IMR-90 (cell line): ENCODE measurements around the gene FICD. TPM values are rescaled to one million over a fixed set of nuclear protein-coding genes. Genes with fewer than 3 reads are reported as not detected.
"Not testable (repeated sequence)": the region's sequence is repeated elsewhere in the genome, so short reads cannot be mapped to it uniquely, and the experiment has no call there.

Experiments used
- ATAC-seq: fragments of 200-7000 bp; cut with Tn5 transposase; 2 replicates; pipeline ENCODE4 v1.9.1; 2020; ENCODE audit warnings: low read depth, mild to moderate bottlenecking, moderate library complexity
- BruUV-seq: library from RNA; stranded (reverse); fragments of 400-500 nt; replicated peaks from 2 replicates; lab custom pipeline; 2021; lab: Mats Ljungman, UMichigan
- CTCF ChIA-PET: fragments of 300-600 bp; formaldehyde crosslinking; extraction: SDS; loops from one replicate; lab custom pipeline; 2021; ENCODE audit warnings: antibody characterized with exemption; lab: Yijun Ruan, JAX
- POLR2A ChIA-PET: fragments of 300-600 bp; sonication (Branson Sonifier 250); formaldehyde crosslinking; loops from one replicate; lab custom pipeline; 2022; ENCODE audit warnings: antibody characterized with exemption; ENCODE audit not compliant: unreplicated experiment; lab: Charles Lee
- DNase-seq: peaks from one replicate; pipeline ENCODE4 v3.0.0; 2013
- H2AFZ ChIP-seq: replicated peaks from 2 replicates; pipeline ENCODE3; 2013; ENCODE audit warnings: low read length, mild to moderate bottlenecking; ENCODE audit not compliant: poor library complexity
- H2AK5ac ChIP-seq: 2 replicates; pipeline ENCODE4 v1.6.1; 2013; ENCODE audit warnings: low read depth, low read length, inconsistent platforms
- H2AK9ac ChIP-seq: replicated peaks from 2 replicates; pipeline ENCODE3; 2013; ENCODE audit warnings: mild to moderate bottlenecking, low read depth, low read length, moderate library complexity; ENCODE audit not compliant: poor library complexity
- H2BK120ac ChIP-seq: 2 replicates; pipeline ENCODE4 v1.6.1; 2013; ENCODE audit warnings: low read depth, low read length, inconsistent platforms
- H2BK15ac ChIP-seq: 3 replicates; pipeline ENCODE4 v1.6.1; 2013; ENCODE audit warnings: low read depth, low read length, inconsistent platforms
- H2BK20ac ChIP-seq: 2 replicates; pipeline ENCODE4 v1.6.1; 2013; ENCODE audit warnings: low read depth, mild to moderate bottlenecking, inconsistent platforms, low read length, moderate library complexity
- H2BK5ac ChIP-seq: 2 replicates; pipeline ENCODE4 v1.6.1; 2013; ENCODE audit warnings: mild to moderate bottlenecking, low read depth, low read length, inconsistent platforms; ENCODE audit not compliant: poor library complexity, severe bottlenecking
- H3K14ac ChIP-seq: replicated peaks from 2 replicates; pipeline ENCODE4 v1.6.1; 2013; ENCODE audit warnings: low read depth, low read length, inconsistent platforms
- H3K18ac ChIP-seq: 2 replicates; pipeline ENCODE4 v1.6.1; 2013; ENCODE audit warnings: low read depth, low read length, control low read depth
- H3K23ac ChIP-seq: 2 replicates; pipeline ENCODE4 v1.6.1; 2013; ENCODE audit warnings: low read depth, low read length, inconsistent platforms
- H3K27ac ChIP-seq: 2 replicates; pipeline ENCODE4 v1.5.1; 2013; ENCODE audit warnings: mild to moderate bottlenecking, control low read depth, low read length; ENCODE audit not compliant: insufficient read depth
- H3K27me3 ChIP-seq: 2 replicates; pipeline ENCODE4 v1.6.1; 2013; ENCODE audit warnings: low read length; ENCODE audit not compliant: control insufficient read depth, insufficient read depth
- H3K36me3 ChIP-seq: 2 replicates; pipeline ENCODE4 v1.6.1; 2013; ENCODE audit warnings: low read length, mixed read lengths; ENCODE audit not compliant: control insufficient read depth, insufficient read depth
- H3K4ac ChIP-seq: 2 replicates; pipeline ENCODE4 v1.6.1; 2013; ENCODE audit warnings: low read depth, low read length, inconsistent platforms
- H3K4me1 ChIP-seq: 2 replicates; pipeline ENCODE4 v1.6.1; 2013; ENCODE audit warnings: low read length, mixed read lengths; ENCODE audit not compliant: control insufficient read depth, insufficient read depth
- H3K4me2 ChIP-seq: 2 replicates; pipeline ENCODE4 v1.6.1; 2013; ENCODE audit warnings: low read depth, mild to moderate bottlenecking, control low read depth, low read length, moderate library complexity
- H3K4me3 ChIP-seq: 2 replicates; pipeline ENCODE4 v1.5.1; 2013; ENCODE audit warnings: low read depth, mild to moderate bottlenecking, control low read depth, low read length, moderate library complexity; ENCODE audit not compliant: insufficient read depth
- H3K56ac ChIP-seq: 2 replicates; pipeline ENCODE4 v1.6.1; 2013; ENCODE audit warnings: low read length, inconsistent platforms; ENCODE audit not compliant: insufficient read depth; ENCODE audit errors: extremely low read depth
- H3K79me1 ChIP-seq, 2 experiments: 2 replicates each; pipeline ENCODE4 v1.6.1; 2013; ENCODE audit warnings: low read length in 2 of 2, inconsistent platforms in 1 of 2, low read depth in 1 of 2
- H3K9ac ChIP-seq: 2 replicates; pipeline ENCODE4 v1.6.1; 2013; ENCODE audit warnings: low read depth, low read length, control low read depth
- H3K9me1 ChIP-seq: 2 replicates; pipeline ENCODE4 v1.6.1; 2013; ENCODE audit warnings: low read length, inconsistent platforms; ENCODE audit not compliant: insufficient read depth
- H3K9me3 ChIP-seq: 2 replicates; pipeline ENCODE4 v1.6.1; 2013; ENCODE audit warnings: low read length; ENCODE audit not compliant: control insufficient read depth, insufficient read depth
- H4K20me1 ChIP-seq: 2 replicates; pipeline ENCODE4 v1.6.1; 2013; ENCODE audit warnings: low read length, inconsistent platforms; ENCODE audit not compliant: insufficient read depth
- H4K5ac ChIP-seq: 2 replicates; pipeline ENCODE4 v1.6.1; 2013; ENCODE audit warnings: mild to moderate bottlenecking, low read depth, low read length, control low read depth
- H4K8ac ChIP-seq, 2 experiments: 2 replicates each; pipeline ENCODE4 v1.6.1; 2013; ENCODE audit warnings: low read depth in 2 of 2, low read length in 2 of 2, control low read depth in 1 of 2, inconsistent platforms in 1 of 2
- H4K91ac ChIP-seq: 2 replicates; pipeline ENCODE4 v1.6.1; 2013; ENCODE audit warnings: low read depth, low read length, inconsistent platforms; ENCODE audit not compliant: insufficient read depth
- CEBPB ChIP-seq: IDR thresholded peaks from 2 replicates; pipeline ENCODE4 v1.6.1; 2012; ENCODE audit warnings: low read depth, low read length, improper control_type of control experiment
- MAFK ChIP-seq: IDR thresholded peaks from 2 replicates; pipeline ENCODE4 v1.6.1; 2012; ENCODE audit warnings: low read depth, low read length, improper control_type of control experiment
- MAZ ChIP-seq: IDR thresholded peaks from 2 replicates; pipeline ENCODE4 v1.6.1; 2012; ENCODE audit warnings: low read depth, mild to moderate bottlenecking, low read length, improper control_type of control experiment, moderate library complexity, borderline replicate concordance
- MXI1 ChIP-seq: IDR thresholded peaks from 2 replicates; pipeline ENCODE4 v1.6.1; 2012; ENCODE audit warnings: low read depth, mild to moderate bottlenecking, low read length, moderate library complexity, borderline replicate concordance
- RCOR1 ChIP-seq: IDR thresholded peaks from 2 replicates; pipeline ENCODE4 v1.6.1; 2012; ENCODE audit warnings: mild to moderate bottlenecking, low read length, improper control_type of control experiment; ENCODE audit not compliant: insufficient replicate concordance
- RFX5 ChIP-seq: IDR thresholded peaks from 2 replicates; pipeline ENCODE4 v1.8.0; 2012; ENCODE audit warnings: low read depth, mild to moderate bottlenecking, low read length, moderate library complexity
- WGBS, 2 experiments: methylation state at CpG; one replicate each; pipeline versions ENCODE4 v1.1.5 to v1.1.7; 2013; ENCODE audit warnings: missing lambda C conversion rate in 2 of 2; ENCODE audit not compliant: insufficient read length in 1 of 2; ENCODE audit errors: extremely low coverage in 2 of 2; 5-methylcytosine and 5-hydroxymethylcytosine counted together
- dilution Hi-C: fragments of 300-500 bp; cut with HindIII; formaldehyde crosslinking; loops from one replicate; pipeline ENCODE4 v1.14.3; 2018; ENCODE audit warnings: low sequenced_read_pairs; ENCODE audit not compliant: unreplicated experiment
- in situ Hi-C: fragments of 300-500 bp; cut with MboI; formaldehyde crosslinking; loops from 3 replicates; pipeline ENCODE4 v1.14.3; 2019; ENCODE audit warnings: low sequenced_read_pairs, inconsistent platforms, mixed read lengths
- intact Hi-C: fragments of 100-400 bp; cut with micrococcal nuclease; formaldehyde crosslinking; loops from 2 replicates; pipeline ENCODE4 v1.10.0; 2022
- polyA plus RNA-seq, 3 experiments: library from polyadenylated mRNA; depleted of rRNA; stranded (reverse); fragments of >200 nt; gene quantifications; 2 replicates each; pipeline ENCODE4 v1.2.3, GENCODE V29; 2012; ENCODE audit warnings: low replicate concordance in 1 of 3
- total RNA-seq: library from RNA; depleted of rRNA; stranded (reverse); fragments of >200 nt; gene quantifications from 2 replicates; pipeline ENCODE4 v1.2.3, GENCODE V29; 2012

Gene FICD
- total and polyA plus RNA-seq, 2 of the 4 experiments (the other 2 are of a cell fraction), result 4.0 to 11.3 TPM

GRCh38 chr12:108484845-108485244, 30.2 kb upstream of the FICD start:
- Histone ChIP-seq H3K36me3 (no peaks in the 10 kb centered on the region), H3K9me1 (no peaks in the 10 kb centered on the region), H3K4me2 (no peak overlapping the region), H4K20me1 (no peaks in the 10 kb centered on the region), H4K5ac (no peak overlapping the region), H3K27ac (no peak overlapping the region), H2BK120ac (no peak overlapping the region), H3K9ac (no peak overlapping the region), H3K79me1 (no peaks in the 10 kb centered on the region), H3K4me3 (no peak overlapping the region), H3K9me3 (no peaks in the 10 kb centered on the region), H2BK5ac (no peak overlapping the region), H4K91ac (no peak overlapping the region), H3K4ac (no peak overlapping the region), H2BK20ac (no peak overlapping the region), H2AK5ac (no peak overlapping the region), H2AFZ (no peak overlapping the region), H3K4me1 (no peaks in the 10 kb centered on the region), H2AK9ac (no peak overlapping the region), H3K56ac (no peak overlapping the region), H3K23ac (no peak overlapping the region), H3K18ac (no peak overlapping the region), H4K8ac (no peak overlapping the region), H3K14ac (no peak overlapping the region), H2BK15ac (no peak overlapping the region), H3K27me3 (no peaks in the 10 kb centered on the region)
- BruUV-seq, result no TSS peak
- CTCF ChIA-PET, result no interaction called here
- TF ChIP-seq MAFK (no peak), MAZ (no peak), RCOR1 (no peak), CEBPB (no peak), MXI1 (no peak), RFX5 (no peak)
- no CpG with 5 or more reads among the region's 2 CpGs for WGBS, 2 experiments
- DNase-seq, result no peak
- POLR2A ChIA-PET, result no interaction called here
- ATAC-seq, result no peak
- intact Hi-C loops (no loop called here), in situ Hi-C loops (no loop called here), dilution Hi-C loops (no loop called here)

GRCh38 chr12:108485371-108485770, 29.7 kb upstream of the FICD start:
- H3K4me2 ChIP-seq, result not testable (repeated sequence)

More at GRCh38 chr12:108485371-108485770, 29.7 kb upstream of the FICD start:
- DNase-seq, H2BK20ac ChIP-seq, H2BK120ac ChIP-seq, CTCF ChIA-PET, H3K4ac ChIP-seq, intact Hi-C loops, H2BK5ac ChIP-seq, H3K36me3 ChIP-seq, ATAC-seq, H2AFZ ChIP-seq, H3K23ac ChIP-seq, H3K18ac ChIP-seq, in situ Hi-C loops, H4K8ac ChIP-seq, POLR2A ChIA-PET, dilution Hi-C loops, H2AK5ac ChIP-seq, H3K4me1 ChIP-seq, BruUV-seq, H2BK15ac ChIP-seq, H4K5ac ChIP-seq, H3K9me3 ChIP-seq, H3K9me1 ChIP-seq, H3K56ac ChIP-seq, H3K27me3 ChIP-seq, H3K79me1 ChIP-seq, H2AK9ac ChIP-seq, H3K27ac ChIP-seq, H3K4me3 ChIP-seq, H4K91ac ChIP-seq, H3K14ac ChIP-seq, H4K20me1 ChIP-seq, H3K9ac ChIP-seq: not testable (repeated sequence)
- 32% methylated on average over 2 of the region's 7 CpGs; no CpG with 5 or more reads in 1 of the 2 experiments for WGBS, 2 experiments
